IPS-18c (cell line): ENCODE data around the gene TRAF2.

Experiments
- H3K4me3 ChIP-seq: 2 replicates; pipeline ENCODE4 v1.7.0; 2013; ENCODE audit warnings: low read depth, mild to moderate bottlenecking, low read length, moderate library complexity; ENCODE audit not compliant: insufficient read depth
- H3K9me3 ChIP-seq: one replicate; pipeline ENCODE4 v1.6.1; 2013; ENCODE audit warnings: mild to moderate bottlenecking, low read length, moderate library complexity; ENCODE audit not compliant: control insufficient read depth, insufficient read depth

The TRAF2 gene

GRCh38 chr9:136920069-136920468, 33.8 kb downstream of the TRAF2 start:
- no peaks in the 10 kb centered on the region for H3K9me3 ChIP-seq
- no peak overlapping the region for H3K4me3 ChIP-seq

GRCh38 chr9:136920734-136921231, 34.5 kb downstream of the TRAF2 start:
- Histone ChIP-seq H3K9me3 (no peaks in the 10 kb centered on the region), H3K4me3 (no peak overlapping the region)

- Histone ChIP-seq H3K4me3 (no peak overlapping the region), H3K9me3 (no peaks in the 10 kb centered on the region)
Measured at GRCh38 chr9:136921307-136921706, 35.0 kb downstream of the TRAF2 start.

GRCh38 chr9:136921718-136922117, 35.4 kb downstream of the TRAF2 start:
- H3K4me3 ChIP-seq: no peak overlapping the region
- no peaks in the 10 kb centered on the region for H3K9me3 ChIP-seq

GRCh38 chr9:136922540-136922939, 36.2 kb downstream of the TRAF2 start:
- no peaks in the 10 kb centered on the region for H3K9me3 ChIP-seq
- H3K4me3 ChIP-seq: no peak overlapping the region

- Histone ChIP-seq H3K4me3 (no peak overlapping the region), H3K9me3 (no peaks in the 10 kb centered on the region)
Measured at GRCh38 chr9:136923881-136924280, 37.6 kb downstream of the TRAF2 start.

GRCh38 chr9:136925414-136926153, 39.3 kb downstream of the TRAF2 start:
- Histone ChIP-seq H3K9me3 (no peaks in the 10 kb centered on the region), H3K4me3 (no peak overlapping the region)

DNA sequence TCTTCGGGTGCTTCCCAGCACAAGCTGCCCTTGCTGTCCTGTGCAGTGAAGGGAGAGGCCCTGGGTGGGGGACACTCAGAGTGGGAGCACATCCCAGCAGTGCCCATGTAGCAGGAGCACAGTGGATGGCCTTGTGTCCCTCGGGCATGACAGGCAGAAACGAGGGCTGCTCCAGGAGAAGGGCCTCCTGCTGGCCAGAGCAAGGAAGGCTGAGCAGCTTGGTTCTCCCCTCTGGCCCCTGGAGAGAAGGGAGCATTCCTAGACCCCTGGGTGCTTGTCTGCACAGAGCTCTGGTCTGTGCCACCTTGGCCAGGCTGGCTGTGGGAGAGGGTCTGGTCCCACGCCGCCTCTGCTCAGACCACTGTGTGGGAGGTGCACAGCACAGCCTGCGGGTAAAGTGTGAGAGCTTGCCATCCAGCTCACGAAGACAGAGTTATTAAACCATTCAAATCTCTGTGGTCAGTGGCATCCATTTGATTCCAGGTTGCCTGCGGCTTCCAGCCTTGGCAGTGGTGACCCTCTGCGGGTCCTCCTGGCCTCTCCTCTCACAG, 39.9 kb downstream of the TRAF2 start:
- Histone ChIP-seq H3K4me3 (no peak overlapping the region), H3K9me3 (no peaks in the 10 kb centered on the region)

GRCh38 chr9:136926749-136927148, 40.4 kb downstream of the TRAF2 start:
- H3K4me3 ChIP-seq: no peak overlapping the region
- H3K9me3 ChIP-seq: no peaks in the 10 kb centered on the region

DNA sequence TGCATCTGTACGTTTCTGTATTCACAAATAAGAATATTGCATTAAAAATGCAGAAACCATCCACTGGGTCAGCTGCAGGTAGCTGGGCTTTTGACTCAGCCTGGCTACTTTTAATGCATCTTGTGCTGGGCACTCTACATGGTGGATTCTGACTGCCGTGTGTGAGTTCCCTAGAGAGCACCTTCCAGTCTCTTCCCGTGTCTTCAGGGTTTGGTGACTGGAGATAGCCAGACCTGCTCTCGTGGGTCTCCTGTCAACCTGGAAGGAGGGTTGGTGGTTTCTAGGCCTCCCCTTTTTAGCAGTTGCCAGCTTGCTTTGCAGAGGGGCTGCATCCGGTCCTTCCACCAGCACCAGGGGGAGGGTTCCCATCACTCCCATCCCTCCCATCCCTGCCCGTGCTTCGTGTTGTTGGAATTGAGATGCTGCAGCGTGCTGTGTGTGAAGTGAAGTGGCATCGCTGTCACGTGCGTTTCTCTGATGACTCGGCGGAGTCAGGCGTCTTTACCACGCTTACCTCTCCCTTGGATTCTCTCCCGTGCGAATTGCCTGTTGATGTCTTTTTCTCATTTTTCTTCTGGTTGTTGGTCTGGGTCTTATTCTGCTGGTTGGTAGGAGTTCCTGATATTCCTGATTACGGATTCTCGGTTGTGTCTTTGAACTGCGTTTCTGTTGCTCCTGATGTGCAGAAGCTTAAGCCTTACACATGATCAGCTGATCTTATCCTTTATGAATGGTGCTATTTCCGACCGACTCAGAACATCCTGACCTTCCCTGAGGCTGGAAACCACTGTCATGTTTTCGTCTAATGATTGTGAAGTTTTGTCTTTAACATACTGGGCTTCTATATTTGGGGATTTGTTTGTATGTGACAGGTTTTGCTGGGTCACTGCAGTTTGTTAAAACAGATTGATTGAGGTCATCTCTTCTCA, 41.3 kb downstream of the TRAF2 start:
- no peak overlapping the region for H3K4me3 ChIP-seq
- no peaks in the 10 kb centered on the region for H3K9me3 ChIP-seq

DNA sequence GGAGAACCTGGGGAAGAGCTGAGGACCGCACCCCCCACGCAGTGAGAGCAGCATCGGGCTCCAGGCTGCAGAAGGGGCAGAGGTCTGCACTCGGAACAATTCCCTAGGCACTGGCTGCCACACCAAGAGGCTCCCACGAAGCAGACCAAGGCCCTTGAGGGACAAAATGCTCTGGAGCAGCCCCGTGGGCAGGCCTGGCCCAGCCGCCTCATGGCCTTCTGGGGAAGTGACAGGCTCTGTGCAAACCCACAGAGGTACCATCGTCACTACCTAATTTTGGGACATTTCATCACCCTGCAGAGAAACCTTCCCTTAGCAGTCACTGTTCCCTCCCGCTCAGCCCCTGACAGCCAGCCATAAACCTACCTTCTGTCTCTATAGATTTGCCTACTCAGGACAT, 42.3 kb downstream of the TRAF2 start:
- no peaks in the 10 kb centered on the region for H3K9me3 ChIP-seq
- no peak overlapping the region for H3K4me3 ChIP-seq

DNA sequence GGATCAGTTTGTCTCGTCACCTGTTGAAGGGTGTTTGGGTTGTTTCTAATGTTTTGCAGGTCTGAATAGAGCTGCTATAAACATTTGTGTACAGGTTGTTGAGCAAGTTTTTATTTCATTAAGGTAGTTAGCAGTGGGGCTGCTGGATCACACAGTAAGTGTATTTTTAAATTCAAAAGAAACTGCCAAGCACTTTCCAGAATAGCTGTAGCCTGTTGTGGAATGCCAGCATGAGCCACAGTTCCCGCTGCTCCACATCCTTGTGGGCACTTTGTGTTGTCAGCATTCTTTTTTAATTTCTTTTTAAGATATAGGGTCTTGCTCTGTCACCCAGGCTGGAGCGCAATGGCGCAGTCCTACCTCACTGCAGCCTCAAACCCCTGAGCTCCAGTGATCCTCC, 43.7 kb downstream of the TRAF2 start:
- Histone ChIP-seq H3K4me3 (no peak overlapping the region), H3K9me3 (no peaks in the 10 kb centered on the region)

DNA sequence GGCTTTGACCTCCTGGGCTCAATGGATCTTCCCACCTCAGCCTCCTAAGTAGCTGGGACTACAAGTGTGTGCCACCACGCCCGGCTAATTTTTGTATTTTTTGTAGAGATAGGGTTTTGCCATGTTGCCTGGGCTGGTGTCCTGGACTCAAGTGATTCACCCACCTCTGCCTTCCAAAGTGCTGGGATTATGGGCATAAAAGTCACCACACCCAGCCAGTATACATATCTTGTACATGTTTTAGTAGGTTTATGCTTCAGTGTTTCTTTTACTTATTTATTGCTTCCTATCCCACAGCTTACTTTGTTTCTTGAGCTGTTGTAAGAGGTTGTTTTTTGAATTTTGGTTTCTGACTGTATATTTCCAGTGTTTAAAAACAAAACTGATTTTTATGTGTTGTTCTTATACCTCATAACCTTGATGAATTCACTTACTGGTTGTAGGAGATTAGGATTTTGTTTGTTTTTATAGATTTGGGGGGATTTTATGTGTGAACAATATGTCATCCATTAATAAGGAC, 45.4 kb downstream of the TRAF2 start:
- Histone ChIP-seq H3K4me3 (no peak overlapping the region), H3K9me3 (no peaks in the 10 kb centered on the region)

DNA sequence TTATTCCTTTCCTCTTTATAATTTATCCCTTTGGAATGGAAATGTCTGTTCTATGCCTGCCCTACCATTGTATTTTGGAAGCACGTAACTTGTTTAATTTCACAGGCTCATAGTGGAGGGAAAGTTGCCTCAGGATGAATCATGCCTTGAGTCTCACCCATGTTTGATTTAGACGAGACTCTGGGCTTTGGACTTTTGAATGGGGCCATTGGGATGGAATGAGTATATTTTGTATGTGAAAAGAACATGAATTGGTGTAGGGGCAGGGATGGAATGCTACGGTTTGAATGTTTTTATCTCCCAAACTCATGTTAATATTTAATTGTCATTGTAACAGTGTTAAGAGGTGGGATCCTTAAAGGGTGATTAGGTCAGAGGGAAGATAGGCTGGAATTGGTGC, 48.0 kb downstream of the TRAF2 start:
- H3K4me3 ChIP-seq: no peak overlapping the region; the same call in 1 of the 2 replicates
- H3K9me3 ChIP-seq: no peaks in the 10 kb centered on the region

DNA sequence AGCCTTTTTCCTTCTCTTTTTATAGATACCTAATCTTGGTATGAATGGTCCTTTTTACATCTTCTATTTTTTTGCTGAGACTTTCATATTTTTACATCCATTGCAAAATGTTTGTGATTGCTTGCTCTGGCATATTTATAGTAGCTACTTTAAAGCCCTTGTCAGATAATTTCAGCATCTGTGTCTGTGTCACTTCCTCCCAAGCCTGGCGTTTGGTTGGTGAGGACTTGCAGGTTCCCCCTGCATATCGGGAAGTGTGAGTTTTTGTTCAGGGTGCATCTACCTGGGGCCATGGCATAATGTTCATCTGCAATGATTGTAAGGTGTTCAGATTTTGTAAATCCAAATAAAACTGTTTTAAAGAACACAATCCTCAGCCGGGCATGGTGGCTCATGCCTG, 49.3 kb downstream of the TRAF2 start:
- no peaks in the 10 kb centered on the region for H3K9me3 ChIP-seq
- no peak overlapping the region for H3K4me3 ChIP-seq

DNA sequence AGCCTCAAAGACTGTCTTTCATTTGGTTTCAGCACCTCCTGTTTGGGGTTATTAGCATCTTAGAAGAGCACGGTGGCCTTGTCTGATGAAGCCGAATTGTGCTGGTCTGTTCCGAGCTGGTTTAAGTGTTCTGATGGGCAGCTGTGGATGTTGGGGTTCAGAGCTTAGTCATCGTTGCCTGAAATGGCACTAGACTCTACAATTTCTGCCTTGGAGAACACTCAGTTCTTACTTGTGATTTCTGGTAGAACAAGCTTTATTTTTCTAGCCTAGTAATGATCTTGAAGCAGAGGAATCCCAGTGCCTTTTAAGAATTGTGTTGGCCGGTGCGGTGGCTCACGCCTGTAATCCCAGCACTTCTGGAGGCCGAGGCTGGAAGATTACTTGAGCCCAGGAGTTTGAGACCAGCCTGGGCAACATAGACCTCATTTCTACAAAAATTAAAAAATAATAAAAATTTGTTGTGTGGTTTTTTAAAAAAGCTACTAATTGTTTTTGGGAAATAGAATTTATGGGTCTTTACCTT, 50.4 kb downstream of the TRAF2 start:
- Histone ChIP-seq H3K4me3 (no peak overlapping the region), H3K9me3 (no peaks in the 10 kb centered on the region)

- Histone ChIP-seq H3K9me3 (no peaks in the 10 kb centered on the region), H3K4me3 (no peak overlapping the region)
Measured at GRCh38 chr9:136937186-136938001, 51.1 kb downstream of the TRAF2 start.
